Mammary epithelial cell (primary cell): ENCODE results near the gene STRADA.

ENCODE experiments used
- EZH2 ChIP-seq: IDR thresholded peaks from 2 replicates; pipeline ENCODE4 v1.6.1; 2012; ENCODE audit warnings: low read length, inconsistent platforms, borderline replicate concordance
- TF ChIP-seq, protein P1 (sequence below), 2 donors: IDR thresholded peaks in 1 of 2; conservative IDR thresholded peaks in 1 of 2; 2 replicates each; pipeline ENCODE4 v1.5.1; 2011 to 2012; ENCODE audit warnings: inconsistent platforms in 2 of 2, low read length in 2 of 2, mild to moderate bottlenecking in 2 of 2, control low read depth in 1 of 2, low read depth in 1 of 2; ENCODE audit not compliant: insufficient read depth in 1 of 2; ENCODE audit errors: extremely low read depth in 1 of 2

DNA sequence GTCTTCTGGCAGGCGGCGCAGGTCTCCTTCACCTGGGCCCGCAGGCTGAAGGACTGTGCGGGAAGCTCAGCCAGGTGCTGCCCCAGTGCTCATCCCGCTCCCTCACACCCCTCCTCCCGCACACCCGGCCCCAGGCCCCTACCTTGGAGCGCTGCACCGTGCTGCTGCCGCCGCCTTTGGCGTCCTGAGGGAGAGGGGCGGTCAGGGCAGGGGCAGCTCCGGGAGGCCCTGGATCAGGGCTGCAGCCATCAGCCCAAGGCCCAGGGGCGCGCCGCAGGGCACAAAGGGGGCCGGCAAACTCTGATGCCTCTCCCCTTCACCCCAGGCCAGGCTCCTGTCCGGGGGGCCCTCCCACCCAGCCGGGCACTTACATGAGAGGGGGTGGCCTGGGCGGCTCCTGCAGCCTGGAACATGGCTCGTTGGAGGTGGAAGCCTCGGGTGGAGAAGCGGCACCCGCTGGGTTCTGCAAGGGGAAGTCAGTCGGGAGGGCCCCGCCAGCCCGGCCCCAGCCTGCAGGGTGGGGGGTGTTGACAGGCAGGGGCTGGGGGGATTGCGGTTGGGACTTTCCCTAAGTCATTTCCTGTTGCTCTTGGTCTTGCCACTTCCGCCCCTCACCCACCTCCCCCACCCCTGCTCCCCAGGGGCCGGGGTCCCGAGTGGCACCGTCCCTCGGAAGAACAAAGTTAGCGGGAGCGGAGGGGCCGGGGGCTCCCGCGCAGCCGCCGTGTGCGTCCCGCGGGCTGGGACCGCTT, 42.5 kb downstream of the STRADA start:
- TF ChIP-seq, protein P1, sequence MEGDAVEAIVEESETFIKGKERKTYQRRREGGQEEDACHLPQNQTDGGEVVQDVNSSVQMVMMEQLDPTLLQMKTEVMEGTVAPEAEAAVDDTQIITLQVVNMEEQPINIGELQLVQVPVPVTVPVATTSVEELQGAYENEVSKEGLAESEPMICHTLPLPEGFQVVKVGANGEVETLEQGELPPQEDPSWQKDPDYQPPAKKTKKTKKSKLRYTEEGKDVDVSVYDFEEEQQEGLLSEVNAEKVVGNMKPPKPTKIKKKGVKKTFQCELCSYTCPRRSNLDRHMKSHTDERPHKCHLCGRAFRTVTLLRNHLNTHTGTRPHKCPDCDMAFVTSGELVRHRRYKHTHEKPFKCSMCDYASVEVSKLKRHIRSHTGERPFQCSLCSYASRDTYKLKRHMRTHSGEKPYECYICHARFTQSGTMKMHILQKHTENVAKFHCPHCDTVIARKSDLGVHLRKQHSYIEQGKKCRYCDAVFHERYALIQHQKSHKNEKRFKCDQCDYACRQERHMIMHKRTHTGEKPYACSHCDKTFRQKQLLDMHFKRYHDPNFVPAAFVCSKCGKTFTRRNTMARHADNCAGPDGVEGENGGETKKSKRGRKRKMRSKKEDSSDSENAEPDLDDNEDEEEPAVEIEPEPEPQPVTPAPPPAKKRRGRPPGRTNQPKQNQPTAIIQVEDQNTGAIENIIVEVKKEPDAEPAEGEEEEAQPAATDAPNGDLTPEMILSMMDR (conservative IDR thresholded peaks at IDR 0.05 in 1 of 2, IDR thresholded peaks at IDR 0.05 in 1 of 2; ENCODE audit: extremely low read depth in 1 of 2, insufficient read depth in 1 of 2, low read depth in 1 of 2, low read length in 2 of 2): no peak
- TF ChIP-seq EZH2: no peak
